ENCODE data around the gene ENPP7.

DNA sequence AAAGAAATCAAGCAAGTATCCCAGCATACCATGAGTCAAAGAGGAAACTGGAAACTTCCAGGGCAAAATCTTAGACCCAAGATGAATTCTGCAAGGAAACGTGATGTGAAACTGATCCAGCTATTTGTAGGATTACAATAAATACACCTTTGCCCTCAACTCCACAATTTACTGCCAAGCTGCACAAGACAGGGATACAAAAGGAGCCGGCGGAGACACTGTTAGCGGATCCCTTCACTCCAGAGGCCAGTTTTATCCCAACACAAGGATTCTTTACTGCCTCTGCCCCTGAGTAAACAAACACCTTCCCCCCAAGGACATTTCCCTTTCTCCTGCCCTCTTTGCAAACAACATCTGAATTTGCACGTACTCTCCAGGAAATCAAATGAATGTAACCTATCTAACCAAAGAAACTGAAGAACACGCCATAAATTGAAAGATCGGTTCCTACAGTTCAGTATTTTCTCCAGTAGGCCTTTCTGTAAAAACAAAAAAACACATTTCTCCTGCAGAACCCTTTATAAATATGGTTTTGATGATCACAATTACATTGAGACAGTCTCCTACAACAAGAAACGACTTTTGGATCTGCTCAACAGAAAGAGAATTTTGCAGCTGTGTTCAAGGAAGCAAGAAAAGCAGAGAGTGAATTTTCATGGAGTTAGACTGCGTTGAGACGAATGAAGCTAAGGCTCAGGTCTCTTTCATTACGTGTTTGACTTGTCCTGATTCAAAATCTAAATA lies 45.8 kb downstream of the ENPP7 start:
- TF ChIP-seq, protein P1, sequence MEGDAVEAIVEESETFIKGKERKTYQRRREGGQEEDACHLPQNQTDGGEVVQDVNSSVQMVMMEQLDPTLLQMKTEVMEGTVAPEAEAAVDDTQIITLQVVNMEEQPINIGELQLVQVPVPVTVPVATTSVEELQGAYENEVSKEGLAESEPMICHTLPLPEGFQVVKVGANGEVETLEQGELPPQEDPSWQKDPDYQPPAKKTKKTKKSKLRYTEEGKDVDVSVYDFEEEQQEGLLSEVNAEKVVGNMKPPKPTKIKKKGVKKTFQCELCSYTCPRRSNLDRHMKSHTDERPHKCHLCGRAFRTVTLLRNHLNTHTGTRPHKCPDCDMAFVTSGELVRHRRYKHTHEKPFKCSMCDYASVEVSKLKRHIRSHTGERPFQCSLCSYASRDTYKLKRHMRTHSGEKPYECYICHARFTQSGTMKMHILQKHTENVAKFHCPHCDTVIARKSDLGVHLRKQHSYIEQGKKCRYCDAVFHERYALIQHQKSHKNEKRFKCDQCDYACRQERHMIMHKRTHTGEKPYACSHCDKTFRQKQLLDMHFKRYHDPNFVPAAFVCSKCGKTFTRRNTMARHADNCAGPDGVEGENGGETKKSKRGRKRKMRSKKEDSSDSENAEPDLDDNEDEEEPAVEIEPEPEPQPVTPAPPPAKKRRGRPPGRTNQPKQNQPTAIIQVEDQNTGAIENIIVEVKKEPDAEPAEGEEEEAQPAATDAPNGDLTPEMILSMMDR (IDR thresholded peaks at IDR 0.05), result no peak
- TF ChIP-seq POLR2A (IDR thresholded peaks at IDR 0.05) (no peak), POLR2AphosphoS5 (IDR thresholded peaks at IDR 0.05) (no peak), EP300 (IDR thresholded peaks at IDR 0.05) (no peak)

Measured in stomach (tissue), 4 donors.